ENCODE results near the gene TTC7B. TPM values are rescaled to one million over a fixed set of nuclear protein-coding genes. Genes with fewer than 3 reads are reported as not detected.

TTC7B gene
- total RNA-seq, 1 experiment from 2014 or later = 40.9 TPM

DNA sequence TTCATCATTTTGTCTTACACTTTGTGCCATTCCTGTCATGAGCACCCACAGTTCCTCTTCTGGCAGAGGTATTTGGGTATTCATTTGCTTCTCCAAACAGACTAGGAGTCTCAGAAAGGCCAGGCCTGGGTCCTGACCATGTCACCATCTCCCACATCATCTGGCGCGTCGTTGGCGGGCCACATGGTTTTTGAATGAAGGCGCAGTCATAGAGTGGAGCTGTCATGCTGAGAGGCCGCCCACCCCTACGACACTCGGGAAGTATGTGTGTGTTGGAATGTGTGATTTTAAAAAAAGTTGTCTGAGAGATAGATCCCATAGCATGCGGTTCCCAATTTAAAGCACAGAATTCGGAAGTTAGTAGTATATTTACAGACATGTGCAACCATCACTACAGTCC, 15.6 kb upstream of the TTC7B start:
- POLR2A ChIA-PET = no interaction called here
- no peak for DNase-seq (ENCODE audit: low read depth, low spot score)
- CTCF ChIA-PET = no interaction called here
- H3K27me3 ChIP-seq (ENCODE audit: control insufficient read depth, insufficient read depth, low read length) = no peaks in the 10 kb centered on the region
- ATAC-seq = no peak
- H3K36me3 ChIP-seq (ENCODE audit: control insufficient read depth, insufficient read depth, low read length) = no peaks in the 10 kb centered on the region
- H3K4me3 ChIP-seq (ENCODE audit: low read depth in 2 of 2, low read length in 2 of 2) = no peak overlapping the region
- intact Hi-C loops (cut with micrococcal nuclease; ENCODE audit: unreplicated experiment) (no loop called here), in situ Hi-C loops (cut with HindIII; ENCODE audit: low pct_unique_long_range_greater_than_20kb, low sequenced_read_pairs) (no loop called here)
- no peak overlapping the region for H3K27ac ChIP-seq (ENCODE audit: low read length)
- no peak for TF ChIP-seq POLR2AphosphoS5 (IDR thresholded peaks at IDR 0.05; ENCODE audit: low read depth, low read length)
- no peak for TF ChIP-seq TCF7L2 (IDR thresholded peaks at IDR 0.05; ENCODE audit: low read depth, low read length)
- TF ChIP-seq, protein P1, sequence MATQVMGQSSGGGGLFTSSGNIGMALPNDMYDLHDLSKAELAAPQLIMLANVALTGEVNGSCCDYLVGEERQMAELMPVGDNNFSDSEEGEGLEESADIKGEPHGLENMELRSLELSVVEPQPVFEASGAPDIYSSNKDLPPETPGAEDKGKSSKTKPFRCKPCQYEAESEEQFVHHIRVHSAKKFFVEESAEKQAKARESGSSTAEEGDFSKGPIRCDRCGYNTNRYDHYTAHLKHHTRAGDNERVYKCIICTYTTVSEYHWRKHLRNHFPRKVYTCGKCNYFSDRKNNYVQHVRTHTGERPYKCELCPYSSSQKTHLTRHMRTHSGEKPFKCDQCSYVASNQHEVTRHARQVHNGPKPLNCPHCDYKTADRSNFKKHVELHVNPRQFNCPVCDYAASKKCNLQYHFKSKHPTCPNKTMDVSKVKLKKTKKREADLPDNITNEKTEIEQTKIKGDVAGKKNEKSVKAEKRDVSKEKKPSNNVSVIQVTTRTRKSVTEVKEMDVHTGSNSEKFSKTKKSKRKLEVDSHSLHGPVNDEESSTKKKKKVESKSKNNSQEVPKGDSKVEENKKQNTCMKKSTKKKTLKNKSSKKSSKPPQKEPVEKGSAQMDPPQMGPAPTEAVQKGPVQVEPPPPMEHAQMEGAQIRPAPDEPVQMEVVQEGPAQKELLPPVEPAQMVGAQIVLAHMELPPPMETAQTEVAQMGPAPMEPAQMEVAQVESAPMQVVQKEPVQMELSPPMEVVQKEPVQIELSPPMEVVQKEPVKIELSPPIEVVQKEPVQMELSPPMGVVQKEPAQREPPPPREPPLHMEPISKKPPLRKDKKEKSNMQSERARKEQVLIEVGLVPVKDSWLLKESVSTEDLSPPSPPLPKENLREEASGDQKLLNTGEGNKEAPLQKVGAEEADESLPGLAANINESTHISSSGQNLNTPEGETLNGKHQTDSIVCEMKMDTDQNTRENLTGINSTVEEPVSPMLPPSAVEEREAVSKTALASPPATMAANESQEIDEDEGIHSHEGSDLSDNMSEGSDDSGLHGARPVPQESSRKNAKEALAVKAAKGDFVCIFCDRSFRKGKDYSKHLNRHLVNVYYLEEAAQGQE (IDR thresholded peaks at IDR 0.05; ENCODE audit: insufficient read depth in 1 of 2, low read depth in 2 of 2, low read length in 1 of 2) = no peak
- no peak for TF ChIP-seq CTCF (IDR thresholded peaks at IDR 0.05)
- no peak for TF ChIP-seq SIN3A (IDR thresholded peaks at IDR 0.05; ENCODE audit: borderline replicate concordance, insufficient read depth, low read depth, low read length)
- H3K9me3 ChIP-seq (ENCODE audit: control insufficient read depth, insufficient read depth, low read depth, low read length) = no peaks in the 10 kb centered on the region
- BruUV-seq (replicated peaks) = no TSS peak
- no peaks in the 10 kb centered on the region for H3K4me1 ChIP-seq (ENCODE audit: control insufficient read depth, insufficient read depth, low read length)

DNA sequence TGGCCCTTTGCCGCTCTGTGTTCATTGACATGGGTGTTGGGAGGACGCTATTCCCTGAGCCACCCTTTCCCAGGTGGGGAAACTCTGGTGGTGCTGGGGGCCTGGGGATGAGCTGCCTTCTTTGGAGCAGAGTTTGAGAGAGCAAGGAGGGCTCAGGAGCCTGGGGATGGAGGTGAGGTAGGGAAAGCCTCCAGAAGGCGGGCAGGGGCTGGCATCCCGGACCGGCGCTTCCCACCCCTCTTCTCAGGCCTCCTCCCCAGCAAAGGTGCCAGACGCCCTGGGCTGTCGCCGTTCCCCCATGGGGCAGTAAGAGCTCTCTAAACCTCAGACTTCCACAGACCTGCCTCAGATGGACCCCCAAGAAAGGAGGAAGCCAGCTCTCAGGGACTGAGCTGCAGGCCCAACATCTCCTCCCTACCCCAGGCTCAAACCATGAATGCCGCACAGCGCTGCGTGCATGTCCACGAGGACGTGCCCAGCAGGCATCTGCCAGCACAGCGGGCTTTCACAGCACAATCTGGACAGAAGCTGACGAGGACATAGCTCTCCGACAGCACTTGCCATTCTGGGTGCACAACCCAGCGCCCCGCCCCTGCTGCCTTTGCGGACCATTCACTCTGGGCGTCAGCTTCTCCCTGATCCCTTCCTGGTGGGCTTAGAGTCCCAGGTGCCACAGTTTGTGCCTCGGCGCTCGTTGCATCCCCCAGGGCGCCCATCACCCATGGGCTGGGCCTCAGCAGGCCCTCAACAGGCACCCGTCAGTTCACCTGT, 14.9 kb upstream of the TTC7B start:
- in situ Hi-C loops (cut with HindIII; ENCODE audit: low pct_unique_long_range_greater_than_20kb, low sequenced_read_pairs) (no loop called here), intact Hi-C loops (cut with micrococcal nuclease; ENCODE audit: unreplicated experiment) (no loop called here)
- TF ChIP-seq, protein P1 (IDR thresholded peaks at IDR 0.05; ENCODE audit: insufficient read depth in 1 of 2, low read depth in 2 of 2, low read length in 1 of 2) = no peak
- no TSS peak for BruUV-seq (replicated peaks)
- Histone ChIP-seq H3K36me3 (ENCODE audit: control insufficient read depth, insufficient read depth, low read length) (no peaks in the 10 kb centered on the region), H3K9me3 (ENCODE audit: control insufficient read depth, insufficient read depth, low read depth, low read length) (no peaks in the 10 kb centered on the region), H3K4me3 (ENCODE audit: low read depth in 2 of 2, low read length in 2 of 2) (no peak overlapping the region), H3K4me1 (ENCODE audit: control insufficient read depth, insufficient read depth, low read length) (no peaks in the 10 kb centered on the region), H3K27ac (ENCODE audit: low read length) (no peak overlapping the region), H3K27me3 (ENCODE audit: control insufficient read depth, insufficient read depth, low read length) (no peaks in the 10 kb centered on the region)
- ATAC-seq (no peak), DNase-seq (ENCODE audit: low read depth, low spot score) (no peak)
- ChIA-PET CTCF (no interaction called here), POLR2A (no interaction called here)
